NCI-H748 (cell line): ENCODE data around the gene ALOX12B.
"Not testable (repeated sequence)": the region's sequence is repeated elsewhere in the genome, so short reads cannot be mapped to it uniquely, and the experiment has no call there.

Experiments used
- DNase-seq: peaks from one replicate; lab custom pipeline; 2025; ENCODE audit not compliant: unreplicated experiment; lab: John Stamatoyannopoulos, UW

Gene ALOX12B

DNA sequence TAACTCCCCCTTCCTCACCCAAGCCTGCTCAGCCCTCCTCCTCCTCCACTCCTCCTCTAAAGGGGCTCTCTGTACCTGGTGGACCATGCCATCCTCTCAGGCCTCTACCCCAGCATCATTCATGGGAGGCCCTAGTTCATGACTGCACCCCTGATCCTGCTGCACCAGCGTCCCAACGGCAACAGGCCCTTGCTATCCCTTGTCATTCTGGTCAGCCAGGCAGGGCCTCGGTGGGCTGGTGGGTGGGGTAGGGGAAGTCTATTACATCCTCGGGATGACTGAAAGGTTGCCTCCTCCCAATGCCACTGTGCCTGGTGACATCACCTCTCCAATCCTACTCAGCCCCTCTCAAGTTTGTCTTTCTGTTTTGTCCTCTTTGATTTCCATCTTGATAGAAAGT is 19.7 kb downstream of the ALOX12B start:
- no peak for DNase-seq

- DNase-seq = no peak
Measured at GRCh38 chr17:8066841-8067775, 20.4 kb downstream of the ALOX12B start.

- no peak for DNase-seq
Measured at GRCh38 chr17:8064561-8065019, 22.9 kb downstream of the ALOX12B start.

GRCh38 chr17:8063761-8064534 is 23.6 kb downstream of the ALOX12B start:
- DNase-seq = peak; percentile 47

GRCh38 chr17:8062807-8063483 is 24.6 kb downstream of the ALOX12B start:
- DNase-seq = peak; percentile 82

DNA sequence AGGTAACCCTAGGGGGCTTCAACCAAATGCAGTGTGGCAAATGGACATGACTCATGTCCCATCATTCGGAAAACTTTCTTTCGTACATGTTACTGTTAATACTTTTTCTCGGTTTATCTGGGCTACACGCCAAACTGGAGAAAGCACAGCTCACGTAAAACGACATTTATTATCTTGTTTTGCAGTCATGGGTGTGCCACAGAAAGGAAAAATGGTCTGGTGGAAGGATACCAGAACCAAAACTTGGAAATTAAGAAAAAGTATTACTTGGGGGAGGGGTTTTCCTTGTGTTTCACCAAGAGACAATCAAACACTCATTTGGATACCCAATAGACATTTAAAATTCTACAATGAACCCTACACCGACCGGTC is 25.1 kb downstream of the ALOX12B start:
- DNase-seq = no peak

GRCh38 chr17:8061851-8062250 is 25.7 kb downstream of the ALOX12B start:
- not testable (repeated sequence) for DNase-seq

DNA sequence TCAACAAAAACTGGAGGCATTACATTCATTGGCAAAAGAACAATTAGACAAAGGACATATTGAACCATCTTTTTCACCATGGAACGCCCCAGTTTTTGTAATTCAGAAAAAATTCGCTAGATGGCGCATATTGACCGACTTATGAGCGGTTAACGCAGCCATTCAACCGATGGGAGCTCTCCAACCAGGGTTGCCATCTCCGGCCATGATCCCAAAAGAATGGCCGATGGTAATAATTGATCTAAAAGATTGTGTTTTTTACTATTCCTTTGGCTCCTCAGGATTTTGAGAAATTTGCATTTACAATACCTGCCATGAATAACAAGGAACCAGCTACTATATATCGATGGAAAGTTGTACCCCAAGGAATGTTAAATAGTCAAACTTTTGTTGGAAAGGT is 27.2 kb downstream of the ALOX12B start:
- DNase-seq = peak; percentile 88

GRCh38 chr17:8059131-8059530 is 28.4 kb downstream of the ALOX12B start:
- peak; percentile 59 for DNase-seq

- peak; percentile 91 for DNase-seq
Measured at GRCh38 chr17:8057691-8058114, 29.8 kb downstream of the ALOX12B start.

- no peak for DNase-seq
Measured at GRCh38 chr17:8056976-8057625, 30.4 kb downstream of the ALOX12B start.

DNA sequence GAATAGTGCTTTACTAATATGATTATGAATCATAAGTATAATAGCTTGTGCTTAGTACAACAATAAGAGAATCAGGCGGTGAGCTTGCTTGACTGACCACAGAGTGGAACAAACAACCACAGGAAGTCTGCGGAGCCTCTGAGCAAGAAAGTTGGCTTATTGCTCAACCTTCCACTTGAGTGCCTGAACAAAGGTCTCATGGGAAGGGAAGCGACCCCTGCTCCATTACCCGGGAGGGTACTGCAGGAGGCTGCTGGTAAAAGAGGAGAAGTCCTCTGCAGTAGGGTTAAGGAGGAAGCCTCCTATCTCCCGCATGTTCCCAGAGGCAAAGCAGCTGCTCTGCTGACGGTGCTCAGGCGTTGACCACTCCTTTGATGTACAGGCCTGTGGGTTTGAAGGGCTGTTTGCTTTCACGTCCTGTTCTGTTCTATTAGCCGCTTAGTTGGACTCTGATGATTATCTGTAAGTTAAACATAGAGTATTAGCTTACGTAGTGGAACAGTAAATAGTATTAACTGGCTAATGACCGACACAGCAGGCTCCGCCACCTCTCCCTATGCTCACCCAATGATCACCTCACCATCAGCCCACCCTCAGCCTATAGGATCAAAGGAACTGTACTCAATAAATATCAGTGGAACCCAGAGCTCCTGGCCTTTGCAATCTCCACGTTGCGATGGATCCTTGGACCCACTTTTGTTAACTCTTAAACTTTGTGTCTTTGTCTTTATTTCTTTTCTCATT is 31.1 kb downstream of the ALOX12B start:
- DNase-seq = no peak

- no peak for DNase-seq
Measured at GRCh38 chr17:8055851-8056231, 31.7 kb downstream of the ALOX12B start.

DNA sequence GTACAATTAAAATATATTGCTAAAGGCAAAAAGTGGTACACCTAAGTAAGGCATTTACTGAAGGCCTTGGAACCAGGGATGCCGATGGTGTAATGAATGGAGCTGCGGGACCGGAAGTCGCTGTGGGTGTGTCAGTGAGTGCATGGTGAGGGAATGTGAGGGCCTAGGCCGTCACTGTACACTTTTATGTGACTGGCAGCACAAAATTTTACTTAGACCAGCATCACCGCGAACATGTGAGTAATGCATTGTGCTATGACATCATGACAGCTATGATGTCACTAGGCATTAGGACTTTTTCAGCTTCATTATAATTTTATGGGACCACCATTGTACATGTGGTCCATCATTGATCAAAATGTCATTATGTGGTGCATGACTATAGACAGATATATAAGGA is 33.9 kb downstream of the ALOX12B start:
- no peak for DNase-seq

DNA sequence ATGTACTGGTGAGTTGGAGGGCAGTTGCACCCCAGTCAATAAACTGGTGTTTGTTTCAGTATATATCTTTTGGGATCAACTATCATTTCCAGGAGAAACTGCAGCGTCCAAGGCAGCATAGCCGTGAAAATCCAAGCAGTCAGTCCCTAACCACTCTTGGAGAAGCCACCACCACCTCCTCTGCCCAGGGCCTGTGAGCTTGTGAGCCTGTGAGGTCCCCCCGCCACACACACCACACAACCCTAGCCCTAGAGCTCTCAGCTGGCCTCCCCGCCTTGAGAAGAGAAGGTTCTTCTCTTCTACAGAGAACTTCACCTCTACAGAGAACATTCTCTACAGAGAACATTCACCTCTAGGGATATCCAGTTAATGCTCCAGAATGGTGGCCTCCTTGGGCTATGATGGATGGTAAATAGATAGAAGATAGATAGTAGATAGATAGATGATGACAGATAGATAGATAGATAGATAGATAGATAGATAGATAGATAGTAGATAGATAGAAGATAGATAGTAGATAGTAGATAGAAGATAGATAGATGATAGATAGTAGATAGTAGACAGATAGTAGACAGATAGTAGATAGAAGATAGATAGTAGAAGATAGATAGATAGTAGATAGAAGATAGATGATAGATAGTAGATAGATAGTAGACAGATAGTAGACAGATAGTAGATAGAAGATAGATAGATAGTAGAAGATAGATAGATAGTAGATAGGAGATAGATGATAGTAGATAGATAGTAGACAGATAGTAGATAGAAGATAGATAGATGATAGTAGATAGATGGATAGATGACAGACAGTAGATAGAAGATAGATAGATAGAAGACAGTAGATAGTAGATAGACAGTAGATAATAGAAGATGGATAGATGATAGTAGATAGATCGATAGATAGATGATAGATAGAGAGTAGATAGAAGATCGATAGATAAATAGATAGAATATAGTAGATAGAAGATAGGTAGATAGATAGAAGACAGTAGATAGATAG is 35.0 kb downstream of the ALOX12B start:
- DNase-seq = no peak

GRCh38 chr17:8051831-8052230 is 35.7 kb downstream of the ALOX12B start:
- no peak for DNase-seq

GRCh38 chr17:8048736-8049135 is 38.8 kb downstream of the ALOX12B start:
- DNase-seq = no peak

DNA sequence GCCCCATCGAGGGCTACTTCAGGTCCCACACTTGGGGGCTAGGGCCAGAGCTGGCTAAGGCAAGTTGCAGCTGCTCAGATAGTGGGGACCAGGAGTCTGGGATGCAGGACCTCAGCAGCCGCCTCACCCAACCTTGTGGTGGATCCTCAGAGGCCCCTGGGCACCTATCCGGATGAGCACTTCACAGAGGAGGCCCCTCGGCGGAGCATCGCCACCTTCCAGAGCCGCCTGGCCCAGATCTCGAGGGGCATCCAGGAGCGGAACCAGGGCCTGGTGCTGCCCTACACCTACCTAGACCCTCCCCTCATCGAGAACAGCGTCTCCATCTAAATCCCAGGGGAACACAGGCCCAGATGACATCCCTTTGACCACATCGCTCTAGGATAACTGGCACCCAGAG is 39.3 kb downstream of the ALOX12B start:
- DNase-seq = no peak

DNA sequence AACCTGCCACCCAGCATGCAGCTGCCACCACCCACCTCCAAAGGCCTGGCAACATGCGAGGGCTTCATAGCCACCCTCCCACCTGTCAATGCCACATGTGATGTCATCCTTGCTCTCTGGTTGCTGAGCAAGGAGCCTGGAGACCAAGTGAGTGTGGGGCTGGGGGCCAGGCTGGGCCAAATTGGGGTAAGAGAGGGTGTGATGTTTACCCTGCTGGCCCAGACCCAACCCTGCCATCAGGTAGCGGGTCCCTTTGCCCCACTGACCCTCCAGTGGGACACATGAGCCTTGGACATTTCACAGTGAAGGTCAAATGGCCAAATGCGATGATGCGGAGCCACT is 39.8 kb downstream of the ALOX12B start:
- DNase-seq = no peak
